ENCODE data around the gene RNF151. TPM values are rescaled to one million over a fixed set of nuclear protein-coding genes. Genes with fewer than 3 reads are reported as not detected.
"Not testable (repeated sequence)": the region's sequence is repeated elsewhere in the genome, so short reads cannot be mapped to it uniquely, and the experiment has no call there.

RNF151 gene
- total RNA-seq, 1 experiment from 2014 or later = not detected

- DNase-seq (ENCODE audit: low read depth) = no peak
Observed at GRCh38 chr16:1938910-1939309, 27.7 kb upstream of the RNF151 start.

- DNase-seq (ENCODE audit: low read depth) = not testable (repeated sequence)
Observed at GRCh38 chr16:1939833-1940232, 26.8 kb upstream of the RNF151 start.

- DNase-seq (ENCODE audit: low read depth) = no peak
Observed at GRCh38 chr16:1940273-1941161, 26.1 kb upstream of the RNF151 start.

- peak; percentile 91 for DNase-seq (ENCODE audit: low read depth)
Observed at GRCh38 chr16:1941162-1942046, 25.3 kb upstream of the RNF151 start.

- DNase-seq (ENCODE audit: low read depth) = peak; percentile 59
Observed at GRCh38 chr16:1942047-1942809, 24.4 kb upstream of the RNF151 start.

GRCh38 chr16:1942810-1943726 is 23.6 kb upstream of the RNF151 start, which contains the start of gene MSRB1:
Gene MSRB1, minus strand, starts transcription at chr16:1943199. Its CDS starts 43 bp downstream, at chr16:1943156.
- peak; percentile 99 for DNase-seq (ENCODE audit: low read depth)

- no peak for DNase-seq (ENCODE audit: low read depth)
Observed at GRCh38 chr16:1944612-1945199, 21.9 kb upstream of the RNF151 start.

GRCh38 chr16:1945559-1946391 is 20.9 kb upstream of the RNF151 start:
- no peak for DNase-seq (ENCODE audit: low read depth)

GRCh38 chr16:1946495-1947368 is 19.9 kb upstream of the RNF151 start:
- no peak for DNase-seq (ENCODE audit: low read depth)

- DNase-seq (ENCODE audit: low read depth) = no peak
Observed at GRCh38 chr16:1947369-1947670, 19.3 kb upstream of the RNF151 start.

- DNase-seq (ENCODE audit: low read depth) = no peak
Observed at GRCh38 chr16:1949507-1949906, 17.1 kb upstream of the RNF151 start.

- DNase-seq (ENCODE audit: low read depth) = no peak
Observed at GRCh38 chr16:1950047-1950446, 16.6 kb upstream of the RNF151 start.

- no peak for DNase-seq (ENCODE audit: low read depth)
Observed at GRCh38 chr16:1950559-1950958, 16.1 kb upstream of the RNF151 start.

GRCh38 chr16:1953734-1954133 is 12.9 kb upstream of the RNF151 start:
- no peak for DNase-seq (ENCODE audit: low read depth)

- DNase-seq (ENCODE audit: low read depth) = not testable (repeated sequence)
Observed at GRCh38 chr16:1957434-1958142, 9.1 kb upstream of the RNF151 start.

- not testable (repeated sequence) for DNase-seq (ENCODE audit: low read depth)
Observed at GRCh38 chr16:1958143-1958491, 8.5 kb upstream of the RNF151 start.

- no peak for DNase-seq (ENCODE audit: low read depth)
Observed at GRCh38 chr16:1958715-1959268, 7.9 kb upstream of the RNF151 start.

Measured in Daoy (cell line).